ENCODE results near the gene BICDL1. TPM values are rescaled to one million over a fixed set of nuclear protein-coding genes. Genes with fewer than 3 reads are reported as not detected.

The BICDL1 gene
- total RNA-seq, 6 donors from 2014 or later = 10.5 to 21.0 (median 15.9) TPM

- peaks cover 9 to 17% (median 14%) of the 10 kb centered on the region in 4 donors for H3K4me1 ChIP-seq
- H3K36me3 ChIP-seq = peaks cover 0 to under 1% (median under 1%) of the 10 kb centered on the region in 4 donors
- WGBS, 2 donors = 0% methylated on average over 21 to 36 of the region's 55 CpGs
- H3K27me3 ChIP-seq = no peaks in the 10 kb centered on the region
- peak overlapping the region; percentile 28 to 80 (median 74) for H3K27ac ChIP-seq
- peak in 1 of 4 donors; percentile 66 for TF ChIP-seq EP300 (IDR thresholded peaks at IDR 0.05)
- TF ChIP-seq, protein P1, sequence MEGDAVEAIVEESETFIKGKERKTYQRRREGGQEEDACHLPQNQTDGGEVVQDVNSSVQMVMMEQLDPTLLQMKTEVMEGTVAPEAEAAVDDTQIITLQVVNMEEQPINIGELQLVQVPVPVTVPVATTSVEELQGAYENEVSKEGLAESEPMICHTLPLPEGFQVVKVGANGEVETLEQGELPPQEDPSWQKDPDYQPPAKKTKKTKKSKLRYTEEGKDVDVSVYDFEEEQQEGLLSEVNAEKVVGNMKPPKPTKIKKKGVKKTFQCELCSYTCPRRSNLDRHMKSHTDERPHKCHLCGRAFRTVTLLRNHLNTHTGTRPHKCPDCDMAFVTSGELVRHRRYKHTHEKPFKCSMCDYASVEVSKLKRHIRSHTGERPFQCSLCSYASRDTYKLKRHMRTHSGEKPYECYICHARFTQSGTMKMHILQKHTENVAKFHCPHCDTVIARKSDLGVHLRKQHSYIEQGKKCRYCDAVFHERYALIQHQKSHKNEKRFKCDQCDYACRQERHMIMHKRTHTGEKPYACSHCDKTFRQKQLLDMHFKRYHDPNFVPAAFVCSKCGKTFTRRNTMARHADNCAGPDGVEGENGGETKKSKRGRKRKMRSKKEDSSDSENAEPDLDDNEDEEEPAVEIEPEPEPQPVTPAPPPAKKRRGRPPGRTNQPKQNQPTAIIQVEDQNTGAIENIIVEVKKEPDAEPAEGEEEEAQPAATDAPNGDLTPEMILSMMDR (IDR thresholded peaks at IDR 0.05) = peak; percentile 94 to 100 (median 99)
- TF ChIP-seq POLR2A (IDR thresholded peaks at IDR 0.05) = peak in 2 of 4 donors; percentile 34 to 46
- TF ChIP-seq POLR2AphosphoS5 (IDR thresholded peaks at IDR 0.05) = peak; percentile 81 to 85
- no peaks in the 10 kb centered on the region for H3K9me3 ChIP-seq
- peak overlapping the region in 3 of 4 donors; percentile 31 to 43 (median 42) for H3K4me3 ChIP-seq
- ATAC-seq (ENCODE audit: low FRiP score in 2 of 2) = peak; percentile 97 to 98
- DNase-seq = peak; percentile 99 to 100
These were observed 98.0 kb downstream of the BICDL1 start for GRCh38 chr12:120086801-120087621.

- peaks cover 0 to 22% (median 12%) of the 10 kb centered on the region in 4 donors for H3K36me3 ChIP-seq
- H3K4me1 ChIP-seq = peaks cover 9 to 17% (median 14%) of the 10 kb centered on the region in 4 donors
- DNase-seq = no peak
- no peak overlapping the region for H3K27ac ChIP-seq
- no peak for ATAC-seq (ENCODE audit: low FRiP score in 2 of 2)
- no peaks in the 10 kb centered on the region for H3K27me3 ChIP-seq
- 23 to 30% methylated on average over 8 of the region's 8 CpGs for WGBS, 2 donors
- TF ChIP-seq EP300 (IDR thresholded peaks at IDR 0.05) = no peak
- TF ChIP-seq POLR2A (IDR thresholded peaks at IDR 0.05) = no peak
- TF ChIP-seq POLR2AphosphoS5 (IDR thresholded peaks at IDR 0.05) = no peak
- TF ChIP-seq, protein P1 (IDR thresholded peaks at IDR 0.05) = no peak
- no peak overlapping the region for H3K4me3 ChIP-seq
- no peaks in the 10 kb centered on the region for H3K9me3 ChIP-seq
These were observed 100.1 kb downstream of the BICDL1 start for GRCh38 chr12:120089105-120089504.

DNA sequence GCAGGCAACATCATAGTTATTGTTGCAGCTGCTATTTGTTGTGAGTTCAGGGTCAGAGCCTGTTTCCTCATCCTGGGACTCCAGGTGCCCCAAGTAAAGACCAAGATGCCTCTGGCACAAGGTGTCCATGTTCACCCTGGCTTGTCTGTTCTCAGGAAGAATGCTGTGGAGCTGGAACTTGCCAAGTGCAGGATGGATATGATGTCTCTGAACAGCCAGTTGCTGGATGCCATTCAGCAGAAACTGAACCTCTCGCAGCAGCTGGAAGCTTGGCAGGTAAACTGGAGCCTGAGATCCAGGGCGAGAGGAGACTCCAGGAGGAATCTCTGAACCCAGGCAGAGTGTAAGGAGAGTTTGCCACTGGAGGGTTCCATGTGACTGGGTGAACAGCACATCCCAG, 100.8 kb downstream of the BICDL1 start:
- TF ChIP-seq POLR2A (IDR thresholded peaks at IDR 0.05) (no peak), EP300 (IDR thresholded peaks at IDR 0.05) (no peak), POLR2AphosphoS5 (IDR thresholded peaks at IDR 0.05) (no peak)
- TF ChIP-seq, protein P1 (IDR thresholded peaks at IDR 0.05) = no peak
- 87 to 100% methylated on average over 1 to 2 of the region's 2 CpGs for WGBS, 2 donors
- Histone ChIP-seq H3K9me3 (no peaks in the 10 kb centered on the region), H3K27me3 (no peaks in the 10 kb centered on the region), H3K4me1 (peaks cover 9 to 17% (median 14%) of the 10 kb centered on the region in 4 donors), H3K4me3 (no peak overlapping the region), H3K27ac (no peak overlapping the region), H3K36me3 (peaks cover 0 to 28% (median 17%) of the 10 kb centered on the region in 4 donors)
- no peak for ATAC-seq (ENCODE audit: low FRiP score in 2 of 2)
- DNase-seq = no peak

GRCh38 chr12:120090206-120090605, 101.2 kb downstream of the BICDL1 start:
- no peak overlapping the region for H3K4me3 ChIP-seq
- no peak for ATAC-seq (ENCODE audit: low FRiP score in 2 of 2)
- no peaks in the 10 kb centered on the region for H3K27me3 ChIP-seq
- peaks cover 0 to 30% (median 20%) of the 10 kb centered on the region in 4 donors for H3K36me3 ChIP-seq
- DNase-seq = no peak
- H3K27ac ChIP-seq = no peak overlapping the region
- WGBS, 2 donors = 86 to 95% methylated on average over 1 to 3 of the region's 3 CpGs
- H3K9me3 ChIP-seq = no peaks in the 10 kb centered on the region
- H3K4me1 ChIP-seq = peaks cover 9 to 17% (median 14%) of the 10 kb centered on the region in 4 donors
- TF ChIP-seq, protein P1 (IDR thresholded peaks at IDR 0.05) = no peak
- TF ChIP-seq POLR2A (IDR thresholded peaks at IDR 0.05) = no peak

All from upper lobe of left lung (tissue), 6 donors.